A172 (cell line): ENCODE results near the gene SLC35F3. TPM values are rescaled to one million over a fixed set of nuclear protein-coding genes. Genes with fewer than 3 reads are reported as not detected.

Source experiments
- DNase-seq: peaks from one replicate; pipeline ENCODE4 v3.0.0-alpha.2; 2015; ENCODE audit warnings: low spot score
- total RNA-seq: library from RNA; depleted of rRNA; stranded (reverse); fragments of >200 nt; shearing (Covaris generic); gene quantifications from 2 replicates; pipeline ENCODE4 v1.2.3, GENCODE V29; 2014

The SLC35F3 gene
- total RNA-seq, 1 experiment from 2014 or later = not detected

- DNase-seq = peak; percentile 77
Measured at GRCh38 chr1:233972951-233973635, 68.6 kb downstream of the SLC35F3 start.

GRCh38 chr1:233975486-233975885 lies 71.0 kb downstream of the SLC35F3 start:
- no peak for DNase-seq

GRCh38 chr1:233981042-233981675 lies 76.7 kb downstream of the SLC35F3 start:
- DNase-seq = no peak

- no peak for DNase-seq
Measured at GRCh38 chr1:233982827-233983518, 78.5 kb downstream of the SLC35F3 start.

- DNase-seq = no peak
Measured at GRCh38 chr1:233983811-233984210, 79.3 kb downstream of the SLC35F3 start.

- no peak for DNase-seq
Measured at GRCh38 chr1:233988963-233989696, 84.7 kb downstream of the SLC35F3 start.

GRCh38 chr1:233990486-233990885 lies 86.0 kb downstream of the SLC35F3 start:
- DNase-seq = no peak

GRCh38 chr1:233993651-233994050 lies 89.2 kb downstream of the SLC35F3 start:
- DNase-seq = peak; percentile 74

GRCh38 chr1:233994112-233994511 lies 89.6 kb downstream of the SLC35F3 start:
- DNase-seq = no peak

GRCh38 chr1:233998456-233998855 lies 94.0 kb downstream of the SLC35F3 start:
- DNase-seq = no peak

- no peak for DNase-seq
Measured at GRCh38 chr1:233998891-233999290, 94.4 kb downstream of the SLC35F3 start.

GRCh38 chr1:234000557-234001041 lies 96.1 kb downstream of the SLC35F3 start:
- DNase-seq = no peak

GRCh38 chr1:234001817-234002216 lies 97.3 kb downstream of the SLC35F3 start:
- DNase-seq = no peak

- DNase-seq = no peak
Measured at GRCh38 chr1:234004591-234004990, 100.1 kb downstream of the SLC35F3 start.

- no peak for DNase-seq
Measured at GRCh38 chr1:234007684-234008083, 103.2 kb downstream of the SLC35F3 start.

GRCh38 chr1:234008591-234008990 lies 104.1 kb downstream of the SLC35F3 start:
- DNase-seq = no peak

GRCh38 chr1:234009668-234010067 lies 105.2 kb downstream of the SLC35F3 start:
- DNase-seq = no peak

GRCh38 chr1:234014208-234014607 lies 109.7 kb downstream of the SLC35F3 start:
- no peak for DNase-seq

- DNase-seq = no peak
Measured at GRCh38 chr1:234018816-234019215, 114.3 kb downstream of the SLC35F3 start.

GRCh38 chr1:234019387-234019786 lies 114.9 kb downstream of the SLC35F3 start:
- no peak for DNase-seq

- no peak for DNase-seq
Measured at GRCh38 chr1:234022302-234022701, 117.8 kb downstream of the SLC35F3 start.

- DNase-seq = no peak
Measured at GRCh38 chr1:234039603-234040002, 135.1 kb downstream of the SLC35F3 start.
